DND-41 (cell line): Measurements from ENCODE around the gene SLC25A13.
"Not testable (repeated sequence)": the region's sequence is repeated elsewhere in the genome, so short reads cannot be mapped to it uniquely, and the experiment has no call there.

ENCODE experiments used
- ATAC-seq: fragments of 200-7000 bp; cut with Tn5 transposase; 3 replicates; pipeline ENCODE4 v1.9.1; 2021; ENCODE audit warnings: low read depth; ENCODE audit not compliant: insufficient read depth
- DNase-seq: peaks from one replicate; pipeline ENCODE4 v3.0.0-alpha.2; 2020
- H2AFZ ChIP-seq: 2 replicates; pipeline ENCODE4 v1.6.0; 2012; ENCODE audit warnings: low read depth, low read length
- H3K27ac ChIP-seq: 2 replicates; pipeline ENCODE4 v1.5.1; 2012; ENCODE audit warnings: low read length, inconsistent platforms
- H3K27me3 ChIP-seq: fragments of 200-600 bp; sonication (generic); 2 replicates; pipeline ENCODE4 v1.6.0; 2012; ENCODE audit warnings: low read length, mild to moderate bottlenecking, inconsistent platforms; ENCODE audit not compliant: insufficient read depth, poor library complexity
- H3K36me3 ChIP-seq: 2 replicates; pipeline ENCODE4 v1.5.1; 2012; ENCODE audit warnings: low read length, inconsistent platforms; ENCODE audit not compliant: insufficient read depth
- H3K4me1 ChIP-seq: 2 replicates; pipeline ENCODE4 v1.5.1; 2012; ENCODE audit warnings: mild to moderate bottlenecking, low read length; ENCODE audit not compliant: insufficient read depth
- H3K4me2 ChIP-seq: 2 replicates; pipeline ENCODE4 v1.6.0; 2012; ENCODE audit warnings: mild to moderate bottlenecking, moderate library complexity, low read length, inconsistent platforms; ENCODE audit not compliant: insufficient read depth
- H3K4me3 ChIP-seq, 2 experiments: fragments of 200-600 bp in 1 of 2; shearing (Covaris generic) in 1 of 2; 2 replicates each; pipeline ENCODE4 v1.5.1; 2012 to 2016; ENCODE audit warnings: inconsistent platforms in 2 of 2, low read length in 2 of 2, mild to moderate bottlenecking in 2 of 2, low read depth in 1 of 2, moderate library complexity in 1 of 2
- H3K79me2 ChIP-seq: 2 replicates; pipeline ENCODE4 v1.6.0; 2012; ENCODE audit warnings: low read length, inconsistent platforms; ENCODE audit not compliant: insufficient read depth
- H3K9ac ChIP-seq: 2 replicates; pipeline ENCODE4 v1.6.0; 2012; ENCODE audit warnings: low read depth, mild to moderate bottlenecking, inconsistent platforms, low read length, moderate library complexity
- H3K9me3 ChIP-seq: 2 replicates; pipeline ENCODE4 v1.5.1; 2012; ENCODE audit warnings: low read length, moderate library complexity, mild to moderate bottlenecking, inconsistent platforms; ENCODE audit not compliant: insufficient read depth, severe bottlenecking
- H4K20me1 ChIP-seq: 2 replicates; pipeline ENCODE4 v1.6.0; 2012; ENCODE audit warnings: low read length; ENCODE audit not compliant: insufficient read depth
- CTCF ChIP-seq: IDR thresholded peaks from 2 replicates; pipeline ENCODE4 v1.5.1; 2012; ENCODE audit warnings: borderline replicate concordance, low read length, moderate library complexity, mild to moderate bottlenecking; ENCODE audit not compliant: poor library complexity, severe bottlenecking; ENCODE audit errors: extremely low read depth
- EZH2 ChIP-seq: IDR thresholded peaks from 3 replicates; pipeline ENCODE4 v1.6.1; 2012; ENCODE audit warnings: borderline replicate concordance, low read depth, mild to moderate bottlenecking, moderate library complexity, low read length, inconsistent platforms; ENCODE audit not compliant: severe bottlenecking

SLC25A13 gene

DNA sequence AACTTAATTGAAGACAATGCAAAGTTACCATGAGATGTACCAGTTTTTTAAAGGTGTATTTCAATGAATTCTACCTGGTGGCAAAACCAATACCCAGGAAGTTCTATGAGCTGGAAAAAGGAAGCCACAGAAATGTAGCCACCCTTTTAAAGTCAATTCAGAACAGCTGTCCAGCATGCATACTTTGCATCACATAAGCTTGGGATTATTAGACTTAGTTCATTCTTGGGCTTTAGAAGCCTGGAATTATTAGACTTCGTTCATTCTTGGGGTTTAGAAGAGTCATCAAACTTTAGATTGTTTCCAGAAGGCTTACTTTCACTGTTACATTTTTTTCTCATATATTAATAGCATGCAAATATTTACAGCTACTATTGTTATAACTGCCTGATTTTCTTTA, 20.9 kb downstream of the SLC25A13 start:
- Histone ChIP-seq H2AFZ (no peak overlapping the region), H3K79me2 (no peaks in the 10 kb centered on the region), H3K4me3 (no peak overlapping the region), H3K27me3 (no peaks in the 10 kb centered on the region), H3K9ac (no peak overlapping the region), H3K9me3 (no peaks in the 10 kb centered on the region), H3K36me3 (no peaks in the 10 kb centered on the region), H3K4me2 (no peak overlapping the region), H3K27ac (no peak overlapping the region), H3K4me1 (no peaks in the 10 kb centered on the region), H4K20me1 (no peaks in the 10 kb centered on the region)
- no peak for ATAC-seq
- no peak for TF ChIP-seq EZH2
- no peak for TF ChIP-seq CTCF
- DNase-seq: no peak

- Histone ChIP-seq H3K4me3 (no peak overlapping the region), H3K36me3 (no peaks in the 10 kb centered on the region), H3K27ac (no peak overlapping the region), H3K9ac (no peak overlapping the region), H3K9me3 (no peaks in the 10 kb centered on the region), H4K20me1 (no peaks in the 10 kb centered on the region), H3K79me2 (no peaks in the 10 kb centered on the region), H3K4me2 (no peak overlapping the region), H3K4me1 (no peaks in the 10 kb centered on the region), H3K27me3 (no peaks in the 10 kb centered on the region), H2AFZ (no peak overlapping the region)
- ATAC-seq (no peak), DNase-seq (no peak)
- TF ChIP-seq EZH2: no peak
- no peak for TF ChIP-seq CTCF
Measured at GRCh38 chr7:96300502-96300901, 21.4 kb downstream of the SLC25A13 start.

DNA sequence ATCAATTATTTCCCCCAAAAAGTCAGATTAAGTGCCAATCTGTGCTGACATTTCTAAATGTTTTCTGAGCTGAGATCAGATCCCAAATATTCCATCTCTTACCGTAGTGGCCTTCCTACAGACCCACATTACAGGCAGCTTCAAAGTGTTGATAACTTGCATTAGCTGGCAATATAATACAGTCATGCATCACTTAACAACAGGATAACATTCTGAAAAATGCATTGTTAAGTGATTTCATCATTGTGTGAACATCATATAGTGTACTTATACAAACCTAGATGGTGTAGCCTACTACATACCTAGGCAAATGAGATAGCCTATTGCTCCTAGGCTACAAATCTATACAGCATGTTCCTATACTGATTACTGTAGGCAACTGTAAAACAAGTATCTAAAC, 22.4 kb downstream of the SLC25A13 start:
- Histone ChIP-seq H3K27ac (no peak overlapping the region), H4K20me1 (no peaks in the 10 kb centered on the region), H3K9ac (no peak overlapping the region), H2AFZ (no peak overlapping the region), H3K36me3 (no peaks in the 10 kb centered on the region), H3K9me3 (no peaks in the 10 kb centered on the region), H3K4me3 (no peak overlapping the region), H3K4me1 (no peaks in the 10 kb centered on the region), H3K4me2 (no peak overlapping the region), H3K27me3 (no peaks in the 10 kb centered on the region), H3K79me2 (no peaks in the 10 kb centered on the region)
- ATAC-seq (no peak), DNase-seq (no peak)
- TF ChIP-seq CTCF: no peak
- no peak for TF ChIP-seq EZH2

DNA sequence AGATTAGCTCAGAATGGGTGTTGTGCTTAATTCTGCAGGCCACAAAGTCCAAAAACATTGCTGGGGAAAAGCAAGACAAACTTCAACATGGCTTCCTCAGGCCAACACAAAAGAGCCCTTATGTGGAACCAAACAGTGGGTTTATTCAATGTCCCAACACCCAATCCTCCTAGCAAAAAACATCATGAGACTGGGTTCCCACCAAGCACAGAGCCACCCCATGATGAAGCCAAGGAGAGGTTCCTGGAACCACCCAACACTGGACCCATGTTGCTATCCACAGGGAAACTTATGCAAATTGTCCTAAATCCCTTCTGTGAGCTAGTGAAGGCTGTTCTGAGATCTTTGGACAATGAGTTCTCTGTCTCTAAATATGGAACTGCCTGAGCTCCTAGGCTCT, 24.0 kb downstream of the SLC25A13 start:
- DNase-seq (no peak), ATAC-seq (no peak)
- Histone ChIP-seq H3K27ac (no peak overlapping the region), H3K79me2 (no peaks in the 10 kb centered on the region), H3K4me3 (no peak overlapping the region), H4K20me1 (no peaks in the 10 kb centered on the region), H3K9me3 (no peaks in the 10 kb centered on the region), H3K36me3 (no peaks in the 10 kb centered on the region), H3K9ac (no peak overlapping the region), H3K4me1 (no peaks in the 10 kb centered on the region), H3K27me3 (no peaks in the 10 kb centered on the region), H2AFZ (no peak overlapping the region), H3K4me2 (no peak overlapping the region)
- TF ChIP-seq CTCF: no peak
- TF ChIP-seq EZH2: no peak

DNA sequence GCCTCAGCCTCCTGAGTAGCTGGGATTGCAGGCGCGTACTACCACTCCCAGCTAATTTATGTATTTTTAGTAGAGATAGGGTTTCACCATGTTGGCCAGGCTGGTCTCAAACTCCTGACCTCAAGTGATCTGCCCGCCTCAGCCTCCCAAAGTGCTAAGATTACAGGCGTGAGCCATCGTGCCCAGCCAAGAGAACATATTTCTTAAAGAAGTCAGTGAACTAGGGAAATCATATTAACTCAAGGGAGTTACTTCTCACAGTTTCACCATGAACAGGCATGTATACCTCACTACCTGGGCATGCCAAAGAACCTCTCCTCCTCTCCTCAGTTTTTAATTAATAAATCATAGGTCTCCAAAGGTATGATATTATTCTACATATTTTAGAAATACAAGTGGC, 24.5 kb downstream of the SLC25A13 start:
- H4K20me1 ChIP-seq, H3K27me3 ChIP-seq, H2AFZ ChIP-seq, H3K4me3 ChIP-seq, H3K9ac ChIP-seq, DNase-seq, ATAC-seq, H3K79me2 ChIP-seq, H3K4me2 ChIP-seq, H3K36me3 ChIP-seq, H3K9me3 ChIP-seq, H3K4me1 ChIP-seq, H3K27ac ChIP-seq: not testable (repeated sequence)
